Measurements from ENCODE around the gene AWAT2.
"Not testable (repeated sequence)": the region's sequence is repeated elsewhere in the genome, so short reads cannot be mapped to it uniquely, and the experiment has no call there.

The AWAT2 gene

DNA sequence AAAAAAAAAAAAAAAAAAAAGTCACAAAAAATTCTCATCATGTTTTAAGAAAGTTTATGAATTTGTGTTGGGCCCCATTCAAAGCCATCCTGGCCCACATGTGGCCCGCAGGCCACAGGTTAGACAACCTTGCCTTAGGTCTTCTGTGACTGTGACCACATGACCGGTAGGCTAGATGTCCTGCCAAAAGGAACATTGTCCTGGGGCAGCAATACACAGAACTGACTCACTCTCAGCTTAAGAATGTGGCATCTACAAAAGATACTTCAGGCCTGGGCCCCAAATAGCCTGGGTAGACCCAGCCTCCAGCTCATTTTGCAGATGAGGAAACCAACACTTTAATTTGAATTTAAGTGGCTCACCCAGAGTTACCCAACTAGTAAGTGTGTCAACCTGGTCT is 10.0 kb downstream of the AWAT2 start:
- no peak for DNase-seq

DNA sequence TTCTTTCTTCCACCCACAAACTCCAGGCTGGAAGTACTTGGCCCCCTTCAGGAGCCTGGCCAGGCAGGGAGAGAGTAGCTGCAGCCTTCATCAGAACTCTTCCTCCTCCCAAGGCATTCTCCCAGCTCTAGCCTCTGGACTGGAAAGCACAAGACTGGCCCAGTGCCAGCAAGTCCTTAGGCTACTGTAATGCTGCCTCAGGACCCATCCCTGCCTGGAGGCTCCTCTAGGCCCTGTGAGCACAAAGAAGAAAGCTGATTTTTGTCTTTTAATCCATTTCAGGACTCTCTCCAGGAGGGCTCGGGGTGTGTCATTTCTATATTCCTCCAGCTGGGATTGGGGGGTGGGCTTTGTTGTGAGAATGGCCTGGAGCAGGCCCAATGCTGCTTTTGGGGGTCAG is 10.8 kb downstream of the AWAT2 start:
- DNase-seq: no peak

DNA sequence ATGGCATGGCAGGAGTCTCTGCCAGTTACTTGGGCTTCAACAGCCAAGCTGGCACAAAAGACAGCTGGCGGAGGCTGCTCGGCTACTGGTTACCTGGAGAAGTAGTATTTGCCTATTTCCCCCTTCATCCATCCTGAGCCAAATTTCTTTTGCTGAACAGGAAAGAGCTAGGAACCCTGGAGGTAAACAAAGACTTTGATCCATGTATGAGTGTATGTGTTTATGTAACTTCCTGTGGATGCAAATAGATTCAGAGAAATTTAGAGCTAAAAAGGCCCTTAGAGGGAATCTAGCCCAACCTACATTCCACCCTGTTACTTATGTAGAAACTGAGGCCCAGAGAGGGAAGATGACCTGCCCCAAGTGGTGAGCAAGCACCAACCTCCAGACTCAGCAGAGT is 11.2 kb downstream of the AWAT2 start:
- DNase-seq: no peak

DNA sequence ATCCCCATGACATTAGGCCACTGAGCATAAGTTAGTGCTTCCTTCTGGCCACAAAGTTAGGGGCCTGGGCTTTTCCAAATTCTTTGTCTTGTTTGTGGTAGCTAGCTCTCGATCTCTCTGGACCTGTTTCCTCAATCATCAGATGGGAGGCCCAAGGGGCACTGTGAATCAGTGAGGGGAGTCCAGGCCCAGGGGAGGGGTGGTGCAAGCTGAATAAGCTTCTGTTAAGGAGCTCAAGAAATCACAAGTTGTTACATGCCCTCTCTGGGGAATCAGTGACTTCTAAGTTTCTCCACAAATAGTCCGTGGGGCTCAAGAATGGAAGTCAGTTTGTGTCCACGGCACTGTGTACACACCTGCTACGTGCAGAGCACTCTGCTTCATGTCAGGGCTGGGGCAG is 15.1 kb downstream of the AWAT2 start:
- no peak for DNase-seq

DNA sequence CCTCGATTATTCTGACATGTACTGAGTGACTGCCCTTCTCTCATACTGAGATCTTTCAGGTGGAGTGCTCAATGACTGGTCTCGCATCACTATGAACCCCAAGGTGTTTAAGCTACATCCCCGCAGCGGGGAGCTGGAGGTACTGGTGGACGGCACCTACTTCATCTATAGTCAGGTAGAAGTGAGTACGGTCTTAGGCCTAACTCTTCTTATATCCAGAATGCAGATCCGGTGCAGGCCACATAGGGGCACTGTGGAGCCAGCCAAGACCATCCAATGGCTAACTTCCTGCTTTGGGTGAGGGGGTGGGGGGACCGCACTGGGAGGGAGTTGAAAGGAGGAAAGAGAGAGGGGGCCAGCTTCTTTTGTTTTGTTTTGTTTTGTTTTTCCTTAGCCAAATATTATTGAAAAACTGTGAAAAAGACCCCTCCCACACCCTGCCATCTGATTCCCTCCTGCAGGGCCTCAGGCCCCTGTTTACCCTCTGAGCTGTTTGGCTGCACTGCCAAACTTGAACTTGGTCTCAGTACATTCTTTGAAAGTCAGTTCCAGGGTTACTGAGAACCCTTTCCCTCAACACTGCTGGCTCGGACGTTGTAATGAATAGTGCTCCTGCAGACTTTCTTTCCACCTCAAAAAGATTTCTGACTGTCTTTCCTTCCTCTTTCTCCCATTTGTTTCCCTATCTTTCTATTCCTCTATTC is 16.2 kb downstream of the AWAT2 start:
- DNase-seq: no peak

DNA sequence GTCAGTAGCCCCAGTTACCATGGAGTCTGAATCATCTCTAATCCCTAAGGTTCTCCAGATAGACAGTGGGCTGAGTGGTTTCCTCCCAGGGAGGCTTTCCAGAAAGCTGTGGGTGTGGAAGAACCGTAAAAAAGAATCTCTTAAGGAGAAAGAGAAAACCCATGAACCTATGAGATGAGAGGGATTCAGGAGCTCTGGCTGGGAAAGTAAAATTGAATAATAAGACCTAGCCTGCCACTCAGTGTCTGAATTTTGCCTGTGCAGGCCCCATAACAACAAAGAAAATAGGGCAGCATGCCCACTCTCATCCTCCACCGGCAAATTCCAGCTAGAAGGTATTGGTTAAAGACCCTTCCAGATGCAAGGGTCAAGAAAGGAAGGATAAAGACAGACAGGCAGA is 16.9 kb downstream of the AWAT2 start:
- no peak for DNase-seq

DNA sequence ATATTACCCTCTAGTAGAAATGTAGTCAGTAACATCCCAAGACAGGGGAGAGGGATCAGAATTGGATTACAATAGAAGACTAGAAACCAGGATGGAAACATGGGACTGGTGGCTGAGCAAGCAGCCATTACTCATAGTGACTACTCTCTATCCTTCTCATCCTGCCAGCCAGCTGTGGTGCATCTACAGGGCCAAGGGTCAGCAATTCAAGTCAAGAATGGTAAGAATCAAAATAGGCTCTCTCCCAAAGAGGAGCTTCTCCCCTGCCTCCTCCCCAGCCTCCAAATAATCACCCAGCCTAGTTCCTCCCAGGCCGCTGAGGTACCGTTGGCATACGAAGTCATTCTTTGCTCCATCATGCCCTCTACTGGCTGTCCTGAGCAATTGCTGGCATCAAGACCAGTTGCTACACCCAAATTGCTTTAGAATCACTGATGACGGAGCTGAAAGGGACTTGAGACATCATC is 19.4 kb downstream of the AWAT2 start:
- peak; percentile 3 for DNase-seq

DNA sequence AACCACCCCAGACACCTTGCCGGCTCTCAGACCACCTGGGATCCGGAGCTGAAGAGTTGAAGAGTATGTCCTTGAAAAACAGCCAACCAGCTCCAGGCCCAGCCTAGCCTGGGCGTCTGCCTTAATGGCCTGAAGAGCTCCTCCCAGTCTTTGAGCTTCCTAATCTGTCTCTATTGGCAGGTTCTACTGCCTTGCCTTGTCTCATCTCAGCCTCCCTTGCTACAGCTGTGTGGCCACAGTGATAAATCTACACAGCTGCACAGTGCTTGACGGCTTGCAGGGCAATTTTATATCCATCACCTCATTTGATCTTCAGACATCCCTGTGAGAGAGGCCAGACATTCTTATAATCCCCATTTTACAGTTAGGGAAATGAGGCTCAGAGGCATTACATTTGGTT is 19.9 kb downstream of the AWAT2 start:
- no peak for DNase-seq

DNA sequence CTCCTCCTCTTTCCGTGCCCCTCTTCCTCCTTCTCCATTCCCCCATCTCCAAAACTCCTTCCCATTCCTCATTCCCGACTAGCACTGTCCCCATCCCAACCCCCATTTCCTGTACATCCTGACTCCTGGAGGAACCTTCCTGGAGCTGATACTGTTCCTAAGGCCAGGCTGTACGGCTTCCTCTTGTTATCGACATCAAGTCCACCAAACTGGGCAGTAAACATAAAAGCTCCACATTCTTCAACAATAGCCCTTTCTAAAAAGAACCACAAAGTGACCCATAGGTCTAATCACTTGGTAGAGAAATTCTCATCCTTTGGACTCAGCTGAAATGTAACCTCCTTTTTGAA is 22.9 kb downstream of the AWAT2 start:
- no peak for DNase-seq

DNA sequence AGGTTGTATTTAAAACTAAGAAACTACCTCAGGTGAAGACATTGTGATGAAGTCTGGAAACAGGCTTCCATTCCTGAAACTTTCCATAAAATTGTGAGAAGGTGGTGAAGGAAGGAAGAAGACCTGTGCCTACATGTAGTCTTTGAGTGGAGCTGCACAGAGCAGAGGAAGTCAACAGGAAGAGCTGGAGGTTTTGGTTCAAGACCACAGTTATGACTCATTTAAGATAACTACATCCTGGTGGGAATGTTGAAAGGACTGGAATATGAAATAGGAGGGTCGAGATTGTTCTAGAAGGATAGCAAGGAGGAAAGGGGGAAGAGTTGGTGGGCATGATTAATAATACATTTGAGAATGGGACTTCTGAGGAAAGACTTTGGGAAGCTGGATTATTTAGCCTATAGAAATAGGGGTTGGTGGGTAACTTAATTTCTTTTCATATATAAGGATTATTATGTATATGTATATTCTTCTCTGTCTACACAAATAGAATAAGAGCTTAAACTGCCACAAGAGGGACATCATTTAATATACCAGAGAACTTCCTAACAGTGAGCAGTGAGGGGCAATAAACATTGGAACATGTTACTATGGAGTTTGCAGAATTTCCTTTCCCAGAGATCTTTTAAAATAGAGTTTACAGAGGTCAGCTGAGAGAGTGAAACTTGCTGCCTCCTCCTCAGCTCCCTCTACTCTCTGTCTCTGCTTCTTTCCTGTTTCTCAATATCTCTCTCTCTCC is 23.5 kb downstream of the AWAT2 start:
- no peak for DNase-seq

DNA sequence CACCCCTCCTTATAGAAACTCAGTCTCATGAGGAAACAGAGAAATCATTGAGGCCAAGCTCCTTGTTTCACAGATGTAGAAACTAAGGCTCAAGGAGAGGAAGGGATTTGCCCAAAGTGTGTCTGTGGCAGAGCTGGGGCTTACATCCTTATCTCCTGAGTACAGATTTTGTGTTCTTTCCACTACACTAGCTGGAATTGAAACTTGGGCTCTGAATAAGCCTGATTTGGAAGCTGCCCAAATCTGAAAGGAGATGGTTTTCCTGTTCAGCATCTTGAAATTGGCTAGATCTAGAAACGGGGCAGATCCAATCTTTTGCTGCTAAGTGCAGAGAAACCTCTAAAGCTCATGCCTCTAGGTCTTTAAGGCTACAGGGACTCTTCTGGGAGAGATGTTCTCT is 24.3 kb downstream of the AWAT2 start:
- DNase-seq: no peak

DNA sequence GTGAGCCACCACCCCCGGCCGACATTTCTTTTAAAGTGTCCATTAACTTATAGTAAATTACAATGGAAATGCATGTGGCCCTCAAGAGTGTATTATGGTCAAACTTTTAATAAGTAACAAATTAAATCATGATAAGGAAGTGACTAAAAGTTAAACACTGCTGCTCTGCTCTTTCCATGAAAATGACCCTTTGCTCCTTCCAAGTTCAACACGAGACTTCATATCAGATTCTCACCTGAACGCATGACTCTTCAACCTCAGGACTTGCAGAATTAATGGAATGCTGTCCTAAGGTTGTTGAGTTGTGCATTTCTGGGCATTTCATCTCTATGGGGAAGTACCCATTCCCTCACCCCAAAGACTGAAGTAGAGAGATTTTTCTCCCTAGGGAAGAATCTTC is 27.1 kb downstream of the AWAT2 start:
- DNase-seq: no peak

DNA sequence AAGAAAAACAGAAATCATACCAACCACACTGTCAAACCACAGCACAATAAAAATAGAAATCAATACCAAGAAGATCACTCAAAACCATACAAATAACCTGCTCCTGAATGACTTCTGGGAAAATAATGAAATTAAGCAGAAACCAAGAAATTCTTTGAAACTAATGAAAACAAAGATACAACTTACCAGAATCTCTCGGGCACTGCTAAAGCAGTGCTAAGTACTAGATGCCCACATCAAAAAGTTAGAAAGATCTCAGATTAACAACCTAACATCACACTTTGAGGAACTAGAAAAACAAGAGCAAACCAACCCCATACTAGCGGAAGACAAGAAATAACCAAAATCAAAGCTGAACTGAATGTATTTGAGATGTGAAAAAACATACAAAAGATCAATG is 33.2 kb downstream of the AWAT2 start:
- no peak for DNase-seq

DNA sequence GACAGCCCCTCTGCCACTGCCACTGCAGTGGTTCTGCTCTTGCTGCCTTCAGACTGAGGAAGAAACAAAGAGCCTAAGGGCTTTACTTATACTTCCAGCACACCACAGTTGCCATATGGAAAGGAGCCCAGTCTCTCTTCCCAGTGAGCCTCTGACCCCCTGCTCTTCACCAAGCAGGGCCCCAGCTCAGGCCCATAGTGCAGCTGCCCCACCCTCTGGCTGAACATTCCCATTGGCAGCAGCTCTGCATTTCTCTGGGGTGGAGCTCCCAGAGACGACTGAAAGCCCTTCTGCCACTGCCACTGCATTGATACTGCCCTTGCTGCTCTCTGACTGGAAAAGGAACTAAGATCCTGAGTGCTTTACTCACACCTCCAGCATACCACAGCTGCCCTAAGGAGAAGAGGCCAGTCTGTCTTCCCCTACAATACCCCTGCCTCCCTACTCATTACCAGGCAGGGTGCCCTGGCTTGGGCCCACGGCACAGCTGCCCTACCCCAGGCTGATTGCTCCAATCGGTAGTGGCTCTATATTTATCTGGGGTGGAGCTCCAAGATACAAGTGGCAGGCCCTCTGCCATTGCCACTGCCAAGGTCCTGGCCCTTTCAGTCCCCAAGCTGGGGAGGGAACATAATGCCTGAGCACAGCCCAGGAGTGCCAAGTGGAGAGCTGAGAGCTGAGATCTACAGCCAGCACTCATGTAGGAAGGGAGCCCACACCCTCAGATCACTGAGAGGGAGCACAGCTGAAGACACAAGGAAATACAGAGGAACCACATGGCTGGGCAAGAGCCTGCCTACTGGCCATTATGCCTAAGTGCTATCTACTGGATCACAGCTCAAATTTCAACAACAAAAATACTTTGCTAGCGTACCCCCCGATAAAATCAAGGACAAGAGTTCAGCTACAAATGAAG is 36.0 kb downstream of the AWAT2 start:
- DNase-seq: no peak

DNA sequence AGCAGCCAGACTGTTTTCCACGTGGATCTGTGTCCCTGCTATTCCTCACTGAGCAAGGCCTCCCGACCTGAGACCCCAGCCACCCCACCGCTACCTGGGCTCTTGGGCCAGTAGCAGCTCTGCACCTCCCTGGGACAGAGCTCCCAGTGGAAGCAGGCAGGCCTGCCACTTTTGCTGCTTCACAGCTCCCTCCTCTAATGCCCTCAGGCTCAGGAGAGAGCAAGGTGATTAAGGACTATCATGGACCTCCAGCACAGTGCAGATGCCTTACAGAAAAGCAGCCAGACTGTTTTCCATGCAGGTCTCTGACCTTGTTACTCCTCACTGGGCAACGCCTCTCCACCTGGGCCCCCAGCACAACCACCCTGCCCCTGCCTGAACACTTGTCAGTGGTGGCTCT is 37.0 kb downstream of the AWAT2 start:
- DNase-seq: no peak

DNA sequence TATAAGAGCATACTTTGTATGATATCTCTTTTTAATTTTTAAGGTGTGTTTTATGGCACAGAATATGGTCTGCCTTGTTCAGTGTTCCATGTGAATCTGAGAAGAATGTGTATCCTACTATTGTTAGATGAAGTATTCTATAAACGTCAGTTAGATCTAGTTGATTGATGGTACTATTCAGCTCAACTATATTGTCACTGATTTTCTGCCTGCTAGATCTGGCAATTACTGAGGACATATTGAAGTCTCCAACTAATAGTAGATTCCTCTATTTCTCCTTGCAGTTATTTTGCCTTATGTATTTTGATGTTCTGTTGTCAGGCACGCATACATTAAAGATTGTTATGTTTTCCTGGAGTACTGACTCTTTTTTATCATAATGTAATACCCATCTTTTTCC is 39.8 kb downstream of the AWAT2 start:
- no peak for DNase-seq

DNA sequence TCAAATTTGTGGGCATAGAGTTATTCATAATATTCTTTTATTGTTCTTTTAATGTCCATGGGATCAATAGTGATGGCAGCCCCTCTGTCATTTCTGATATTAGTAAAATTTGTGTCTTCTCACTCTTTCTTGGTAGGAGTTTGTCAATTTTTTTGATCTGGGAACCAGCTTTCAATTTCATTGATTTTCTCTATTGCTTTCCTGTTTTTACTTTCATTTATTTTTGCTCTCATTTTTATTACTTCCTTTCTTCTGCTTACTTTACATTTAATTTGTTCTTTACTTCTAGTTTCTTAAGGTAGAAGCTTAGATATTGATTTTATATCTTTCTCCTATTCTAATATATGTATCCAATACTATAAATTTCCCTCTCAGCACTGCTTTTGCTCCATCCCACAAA is 40.7 kb downstream of the AWAT2 start:
- no peak for DNase-seq

DNA sequence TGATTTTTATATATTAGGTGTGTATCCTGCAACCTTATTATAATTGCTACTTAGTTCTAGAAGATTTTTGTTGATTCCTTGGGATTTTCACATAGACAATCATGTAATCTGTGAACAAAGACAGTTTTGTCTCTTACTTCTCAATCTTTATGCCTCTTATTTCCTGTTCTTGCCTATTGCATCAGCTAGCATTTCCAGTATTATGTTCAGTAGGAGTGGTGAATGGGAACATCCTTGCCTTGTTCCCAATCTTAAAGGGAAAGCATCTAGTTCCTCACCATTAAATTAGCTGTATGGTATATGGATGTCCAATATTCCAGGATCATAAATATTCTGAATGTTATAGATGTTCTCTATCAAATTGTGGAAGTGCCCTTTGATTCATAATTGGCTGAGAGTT is 41.8 kb downstream of the AWAT2 start:
- DNase-seq: no peak

DNA sequence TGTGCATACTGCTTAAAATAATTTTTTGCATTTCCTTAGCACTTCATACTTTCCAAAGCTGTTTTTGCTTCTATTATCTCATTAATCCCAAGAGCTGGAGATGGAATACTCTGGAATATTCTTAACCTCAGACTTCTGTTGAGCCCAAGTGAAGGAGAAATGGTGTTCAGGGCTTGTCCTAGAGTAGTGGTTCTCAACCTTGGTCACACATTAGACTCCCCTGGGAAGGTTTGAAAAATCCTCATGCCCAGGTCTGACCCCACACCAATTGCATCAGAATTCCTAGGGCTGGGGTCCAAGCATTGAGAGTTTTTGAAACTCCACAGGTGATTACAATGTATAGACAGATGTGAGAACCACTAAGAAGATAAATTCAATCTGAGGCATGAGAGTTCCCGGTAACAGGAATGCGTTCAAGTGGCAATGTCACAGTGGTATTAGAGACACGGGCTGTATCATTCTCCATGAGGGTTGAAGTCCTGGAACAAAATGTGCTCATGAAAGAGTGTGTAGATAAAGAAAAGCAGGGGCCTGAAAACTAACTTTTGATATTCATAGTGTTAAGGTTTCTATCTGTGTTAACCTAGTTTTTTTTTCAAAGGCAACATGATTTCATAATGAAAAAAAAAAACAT is 47.9 kb downstream of the AWAT2 start:
- DNase-seq: no peak

DNA sequence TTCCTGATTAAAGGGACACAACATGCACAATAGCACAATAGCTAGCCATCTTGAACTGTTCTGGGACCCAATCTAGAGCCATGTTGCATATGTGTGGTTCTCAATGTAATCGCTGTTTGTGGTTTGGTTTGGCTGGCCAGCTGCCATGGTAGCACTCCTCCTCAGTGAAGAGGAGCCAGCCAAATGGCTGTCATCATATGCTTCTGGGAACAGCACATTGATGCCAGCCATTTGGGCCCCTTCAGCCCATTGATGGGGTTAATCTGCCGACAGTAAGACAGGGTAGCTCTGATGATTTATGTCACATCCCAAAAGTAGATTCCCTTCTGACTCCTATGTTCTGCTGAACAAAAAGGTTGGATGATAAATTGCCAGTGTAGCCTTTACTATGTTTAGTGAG is 48.5 kb downstream of the AWAT2 start:
- no peak for DNase-seq

DNA sequence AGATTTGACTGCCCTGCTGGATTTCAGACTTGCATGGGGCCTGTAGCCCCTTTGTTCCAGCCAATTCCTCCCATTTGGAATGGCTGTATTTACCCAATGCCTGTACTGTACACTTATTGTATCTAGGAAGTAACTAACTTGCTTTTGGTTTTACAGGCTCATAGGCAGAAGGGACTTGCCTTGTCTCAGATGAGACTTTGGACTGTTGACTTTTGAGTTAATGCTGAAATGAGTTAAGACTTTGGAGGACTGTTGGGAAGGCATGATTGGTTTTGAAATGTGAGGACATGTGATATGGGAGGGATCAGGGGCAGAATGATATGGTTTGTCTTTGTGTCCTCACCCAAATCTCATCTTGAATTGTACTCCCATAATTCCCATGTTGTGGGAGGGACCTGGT is 51.4 kb downstream of the AWAT2 start:
- not testable (repeated sequence) for DNase-seq

DNA sequence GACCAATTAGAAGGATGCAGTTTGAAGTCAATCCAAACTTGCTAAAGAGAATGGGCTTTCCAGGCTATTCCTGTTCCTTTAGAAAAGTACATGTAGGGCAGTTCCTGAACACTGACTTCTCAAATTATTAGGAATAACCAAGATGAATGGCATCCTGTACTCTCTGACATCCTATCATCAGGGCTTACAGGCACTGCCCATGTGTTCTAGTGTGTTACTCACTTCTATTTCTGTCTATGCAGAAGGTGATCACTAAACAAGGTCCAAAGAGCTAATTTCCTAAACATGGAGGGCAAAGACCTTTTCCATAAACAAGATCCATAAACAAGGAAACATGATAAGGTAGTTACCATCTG is 53.6 kb downstream of the AWAT2 start:
- DNase-seq: no peak

DNA sequence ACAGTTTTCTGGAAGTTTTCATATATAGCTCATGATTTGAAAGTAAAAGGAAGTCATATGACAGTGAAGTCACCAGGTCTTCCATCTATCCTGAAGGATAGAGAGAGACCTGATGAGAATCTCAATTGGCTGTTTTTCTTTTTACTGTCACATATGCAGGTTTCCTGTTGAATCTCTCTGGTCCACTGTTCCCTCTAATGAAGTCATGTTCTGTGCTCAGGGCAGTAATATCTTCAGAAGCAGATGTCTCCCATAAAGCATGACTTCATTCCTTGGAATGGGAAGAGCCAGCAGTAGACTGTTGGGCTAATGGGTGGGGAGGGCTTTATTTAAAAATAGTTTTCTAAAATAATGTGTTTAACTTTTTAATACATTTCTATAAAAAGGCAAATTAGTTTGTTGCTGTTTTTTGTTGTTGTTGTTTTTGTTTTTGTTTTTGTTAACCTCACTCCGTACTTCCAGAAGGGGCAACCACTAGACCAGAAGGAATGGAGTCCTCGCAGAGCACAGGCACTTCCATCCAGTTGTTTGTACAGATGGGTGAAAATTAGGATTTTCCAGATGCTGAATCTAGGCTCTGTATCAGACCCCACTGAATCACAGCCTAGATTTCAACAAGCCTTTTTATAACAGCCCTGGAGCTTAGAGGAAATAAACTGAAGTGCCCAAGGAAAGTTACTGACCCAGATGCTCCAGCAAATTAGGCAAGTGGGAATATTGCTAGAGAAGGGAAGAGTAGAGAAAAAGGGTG is 54.2 kb downstream of the AWAT2 start:
- DNase-seq: no peak
